Transverse colon (tissue), 4 donors: ENCODE data around the gene CHSY1. TPM values are rescaled to one million over a fixed set of nuclear protein-coding genes. Genes with fewer than 3 reads are reported as not detected.

Source experiments
- DNase-seq: peaks from one replicate; pipeline ENCODE4 v3.0.0-alpha.2; 2019
- H3K27ac ChIP-seq, 4 donors: fragments of 200-600 bp; sonication (generic); 2 replicates each; pipeline ENCODE4 v1.5.1; 2016 to 2018; ENCODE audit warnings: inconsistent platforms in 4 of 4
- H3K27me3 ChIP-seq: fragments of 200-600 bp; sonication (generic); 2 replicates; pipeline ENCODE4 v1.5.1; 2017; ENCODE audit warnings: inconsistent platforms
- H3K36me3 ChIP-seq, 4 donors: fragments of 200-600 bp; sonication (generic); 2 replicates each; pipeline ENCODE4 v1.5.1; 2017 to 2019; ENCODE audit warnings: inconsistent platforms in 4 of 4
- H3K4me1 ChIP-seq, 4 donors: fragments of 200-600 bp; sonication (generic); 2 replicates each; pipeline ENCODE4 v1.5.1; 2017 to 2020; ENCODE audit warnings: inconsistent platforms in 4 of 4
- H3K4me3 ChIP-seq, 4 donors: fragments of 200-600 bp; sonication (generic); 1 replicate in 1 of 4; 2 replicates in 3 of 4; pipeline versions ENCODE4 v1.5.1 to v1.6.1; 2017 to 2019; ENCODE audit warnings: inconsistent platforms in 4 of 4
- H3K9me3 ChIP-seq, 2 donors: fragments of 200-600 bp; sonication (generic); 2 replicates each; pipeline ENCODE4 v1.5.1; 2017 to 2019; ENCODE audit warnings: inconsistent platforms in 2 of 2
- CTCF ChIP-seq, 5 experiments: fragments of 200-600 bp in 3 of 5; fragments of 450-650 bp in 2 of 5; sonication (generic) in 3 of 5; IDR thresholded peaks; 1 replicate in 2 of 5; 2 replicates in 3 of 5; pipeline ENCODE4 v1.5.1; 2016 to 2017; ENCODE audit warnings: antibody characterized with exemption in 5 of 5, inconsistent platforms in 3 of 5, mild to moderate bottlenecking in 2 of 5, moderate library complexity in 1 of 5
- EP300 ChIP-seq: sonication (generic); formaldehyde crosslinking; IDR thresholded peaks from one replicate; pipeline ENCODE4 v1.6.1; 2017; ENCODE audit warnings: antibody characterized with exemption, low read depth
- POLR2A ChIP-seq: fragments of 450-650 bp; IDR thresholded peaks from one replicate; pipeline ENCODE4 v1.6.1; 2016; ENCODE audit warnings: antibody characterized with exemption, mild to moderate bottlenecking, moderate library complexity
- POLR2AphosphoS5 ChIP-seq, 3 donors: sonication (generic); formaldehyde crosslinking; IDR thresholded peaks; one replicate each; pipeline ENCODE4 v1.6.1; 2016; ENCODE audit warnings: antibody characterized with exemption in 3 of 3
- WGBS, 2 donors: methylation state at CpG; one replicate each; pipeline ENCODE4 v1.1.5; 2018; ENCODE audit warnings: low coverage in 1 of 2; 5-methylcytosine and 5-hydroxymethylcytosine counted together
- in situ Hi-C, 4 donors: fragments of 200-750 bp; cut with MboI; loops; one replicate each; pipeline versions ENCODE4 v1.15.0 to v1.15.1; 2017; ENCODE audit warnings: low sequenced_read_pairs in 3 of 4, low pct_ligation_motif_present in 1 of 4, low pct_unique_long_range_greater_than_20kb in 1 of 4
- intact Hi-C: fragments of 100-400 bp; cut with DNase I; formaldehyde crosslinking; loops from one replicate; pipeline ENCODE4 v1.15.1; 2023; ENCODE audit warnings: low total_unique reads
- total RNA-seq, 4 donors: library from RNA; depleted of rRNA; stranded (reverse); fragments of >200 nt; gene quantifications; one replicate each; pipeline ENCODE4 v1.1.0, GENCODE V29; 2016

CHSY1 gene
- total RNA-seq, 4 donors from 2014 or later = 4.0 to 33.7 (median 11.8) TPM

- intact Hi-C loops = no loop called here
- no peaks in the 10 kb centered on the region for H3K9me3 ChIP-seq
- no peak for DNase-seq
- no peaks in the 10 kb centered on the region for H3K36me3 ChIP-seq
- no peak overlapping the region for H3K4me3 ChIP-seq
- in situ Hi-C loops = no loop called here
- 81% methylated on average over 7 of the region's 7 CpGs; no CpG with 5 or more reads in 1 of the 2 donors for WGBS, 2 donors
- H3K27me3 ChIP-seq = no peaks in the 10 kb centered on the region
- no peak for TF ChIP-seq POLR2AphosphoS5 (IDR thresholded peaks at IDR 0.05)
- TF ChIP-seq EP300 = no peak
- TF ChIP-seq POLR2A = no peak
- TF ChIP-seq CTCF (IDR thresholded peaks at IDR 0.05) = no peak
- H3K4me1 ChIP-seq = no peaks in the 10 kb centered on the region
- H3K27ac ChIP-seq = no peak overlapping the region
Measured at GRCh38 chr15:101143321-101143720, 108.5 kb downstream of the CHSY1 start.

GRCh38 chr15:101142711-101143110, 109.1 kb downstream of the CHSY1 start:
- intact Hi-C loops = no loop called here
- no peak for DNase-seq
- no peaks in the 10 kb centered on the region for H3K36me3 ChIP-seq
- no peak overlapping the region for H3K4me3 ChIP-seq
- no peaks in the 10 kb centered on the region for H3K27me3 ChIP-seq
- in situ Hi-C loops = no loop called here
- TF ChIP-seq POLR2A (no peak), EP300 (no peak), CTCF (IDR thresholded peaks at IDR 0.05) (no peak), POLR2AphosphoS5 (IDR thresholded peaks at IDR 0.05) (no peak)
- WGBS, 2 donors = 96% methylated on average over 2 of the region's 2 CpGs; no CpG with 5 or more reads in 1 of the 2 donors
- H3K9me3 ChIP-seq = no peaks in the 10 kb centered on the region
- no peaks in the 10 kb centered on the region for H3K4me1 ChIP-seq
- no peak overlapping the region for H3K27ac ChIP-seq

- in situ Hi-C loops (no loop called here), intact Hi-C loops (no loop called here)
- TF ChIP-seq POLR2A = no peak
- no peak for TF ChIP-seq CTCF (IDR thresholded peaks at IDR 0.05)
- no peak for TF ChIP-seq POLR2AphosphoS5 (IDR thresholded peaks at IDR 0.05)
- no peaks in the 10 kb centered on the region for H3K27me3 ChIP-seq
- no peaks in the 10 kb centered on the region for H3K36me3 ChIP-seq
- no peak overlapping the region for H3K27ac ChIP-seq
- no peaks in the 10 kb centered on the region for H3K9me3 ChIP-seq
- peaks cover 0 to 5% (median 0%) of the 10 kb centered on the region in 4 donors for H3K4me1 ChIP-seq
- DNase-seq = no peak
- no peak overlapping the region for H3K4me3 ChIP-seq
Measured at GRCh38 chr15:101141926-101142527, 109.8 kb downstream of the CHSY1 start.

- Histone ChIP-seq H3K4me1 (peaks cover 0 to 5% (median 0%) of the 10 kb centered on the region in 4 donors), H3K4me3 (no peak overlapping the region), H3K9me3 (no peaks in the 10 kb centered on the region), H3K36me3 (no peaks in the 10 kb centered on the region), H3K27me3 (no peaks in the 10 kb centered on the region), H3K27ac (no peak overlapping the region)
- DNase-seq = no peak
- no peak for TF ChIP-seq POLR2AphosphoS5 (IDR thresholded peaks at IDR 0.05)
- no peak for TF ChIP-seq EP300
- no peak for TF ChIP-seq POLR2A
- intact Hi-C loops = no loop called here
- 100% methylated on average over 2 of the region's 2 CpGs; no CpG with 5 or more reads in 1 of the 2 donors for WGBS, 2 donors
- in situ Hi-C loops = no loop called here
Measured at GRCh38 chr15:101140697-101141065, 111.2 kb downstream of the CHSY1 start.
